Small intestine (tissue), 7 donors: ENCODE data around the gene ZFAND6. TPM values are rescaled to one million over a fixed set of nuclear protein-coding genes. Genes with fewer than 3 reads are reported as not detected.

Source experiments
- DNase-seq, 2 donors: peaks; one replicate each; pipeline versions ENCODE4 v3.0.0 to v3.0.0-alpha.2; 2013
- FAIRE-seq: peaks from 2 replicates; lab custom pipeline; 2012; peaks lifted over from hg19 to GRCh38; lab: Jason Lieb, UNC
- H3K27ac ChIP-seq, 3 donors: one replicate each; pipeline ENCODE4 v1.5.1; 2013; ENCODE audit warnings: low read length in 2 of 3, mild to moderate bottlenecking in 2 of 3, control low read depth in 1 of 3, inconsistent platforms in 1 of 3, low read depth in 1 of 3, moderate library complexity in 1 of 3
- H3K27me3 ChIP-seq, 3 donors: one replicate each; pipeline ENCODE4 v1.6.1; 2013; ENCODE audit warnings: low read length in 3 of 3, inconsistent platforms in 1 of 3; ENCODE audit not compliant: control insufficient read depth in 3 of 3, insufficient read depth in 3 of 3
- H3K36me3 ChIP-seq, 3 donors: one replicate each; pipeline ENCODE4 v1.6.1; 2013; ENCODE audit warnings: low read length in 3 of 3, inconsistent platforms in 1 of 3, low read depth in 1 of 3, mild to moderate bottlenecking in 1 of 3, moderate library complexity in 1 of 3; ENCODE audit not compliant: control insufficient read depth in 3 of 3, insufficient read depth in 2 of 3
- H3K4me1 ChIP-seq, 3 donors: one replicate each; pipeline ENCODE4 v1.6.1; 2013; ENCODE audit warnings: low read length in 2 of 3, inconsistent platforms in 1 of 3, low read depth in 1 of 3, mild to moderate bottlenecking in 1 of 3, moderate library complexity in 1 of 3; ENCODE audit not compliant: control insufficient read depth in 3 of 3, insufficient read depth in 2 of 3
- H3K4me3 ChIP-seq, 3 donors: one replicate each; pipeline ENCODE4 v1.5.1; 2013; ENCODE audit warnings: low read length in 3 of 3, control low read depth in 1 of 3, inconsistent platforms in 1 of 3, low read depth in 1 of 3, mild to moderate bottlenecking in 1 of 3, moderate library complexity in 1 of 3
- H3K9me3 ChIP-seq, 2 donors: one replicate each; pipeline ENCODE4 v1.6.1; 2013; ENCODE audit warnings: low read depth in 1 of 2, low read length in 1 of 2; ENCODE audit not compliant: control insufficient read depth in 2 of 2, insufficient read depth in 1 of 2
- WGBS, 3 donors: extraction: QIAGEN DNeasy Blood & Tissue Kit; methylation state at CpG; one replicate each; pipeline ENCODE4 v1.1.7; 2013; 5-methylcytosine and 5-hydroxymethylcytosine counted together
- polyA plus RNA-seq, 4 donors: library from polyadenylated mRNA; stranded (reverse) in 3 of 4; unstranded in 1 of 4; fragments of 200-250 nt in 3 of 4; fragments of 120-200 nt in 1 of 4; gene quantifications; one replicate each; pipeline versions ENCODE4 v1.2.1 to v1.2.3, GENCODE V29; 2013
- donor health status: healthy with polysubstance abuse.
- donor health status: control.
- donor health status: control.
- donor health status: Bipolar disorder and iron deficiency.
- donor health status: healthy.

Gene ZFAND6
- polyA plus RNA-seq, 4 donors: 66.9 to 97.3 (median 89.4) TPM

DNA sequence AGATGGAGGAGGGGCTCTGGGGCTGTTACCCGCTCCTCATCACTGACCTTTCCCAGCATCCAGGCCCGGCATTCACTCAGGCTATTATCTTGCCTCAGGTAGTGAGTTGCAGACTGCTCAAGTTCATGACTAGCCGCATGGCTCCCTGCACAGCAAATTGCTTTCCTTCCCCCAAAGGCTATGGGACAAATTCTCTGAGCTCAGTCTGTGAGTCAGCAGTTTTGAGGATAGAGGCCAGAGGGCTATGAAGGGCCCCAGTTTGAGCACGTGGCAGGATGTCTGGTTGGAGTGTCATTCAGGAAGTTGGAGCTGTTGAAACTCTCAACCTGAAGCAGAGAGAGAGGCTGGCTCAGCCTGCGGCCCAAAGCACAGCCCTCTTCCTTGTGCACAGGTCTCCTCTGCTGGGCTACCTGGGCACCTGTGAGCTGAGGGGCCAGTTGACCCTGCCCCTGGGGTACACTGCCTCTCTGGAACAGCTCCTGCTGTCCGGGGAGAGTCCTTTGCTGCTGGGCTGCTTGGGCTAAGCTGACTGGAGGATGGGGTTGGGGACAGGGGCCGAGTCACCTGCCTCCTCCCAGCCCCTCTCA lies 101.2 kb downstream of the ZFAND6 start:
- H3K36me3 ChIP-seq: peaks cover 0 to 51% (median 0%) of the 10 kb centered on the region in 3 donors
- 59 to 78% (median 63%) methylated on average over 7 of the region's 7 CpGs for WGBS, 3 donors
- H3K4me3 ChIP-seq: no peak overlapping the region
- H3K9me3 ChIP-seq: no peaks in the 10 kb centered on the region
- H3K27me3 ChIP-seq: no peaks in the 10 kb centered on the region
- peak overlapping the region; percentile 61 to 74 (median 74) for H3K27ac ChIP-seq
- FAIRE-seq: no peak
- DNase-seq: peak; percentile 49 to 86
- H3K4me1 ChIP-seq: peaks cover 14 to 32% (median 15%) of the 10 kb centered on the region in 3 donors

GRCh38 chr15:80161468-80162016 lies 102.1 kb downstream of the ZFAND6 start:
- WGBS, 3 donors: 52 to 74% (median 53%) methylated on average over 6 of the region's 6 CpGs

DNA sequence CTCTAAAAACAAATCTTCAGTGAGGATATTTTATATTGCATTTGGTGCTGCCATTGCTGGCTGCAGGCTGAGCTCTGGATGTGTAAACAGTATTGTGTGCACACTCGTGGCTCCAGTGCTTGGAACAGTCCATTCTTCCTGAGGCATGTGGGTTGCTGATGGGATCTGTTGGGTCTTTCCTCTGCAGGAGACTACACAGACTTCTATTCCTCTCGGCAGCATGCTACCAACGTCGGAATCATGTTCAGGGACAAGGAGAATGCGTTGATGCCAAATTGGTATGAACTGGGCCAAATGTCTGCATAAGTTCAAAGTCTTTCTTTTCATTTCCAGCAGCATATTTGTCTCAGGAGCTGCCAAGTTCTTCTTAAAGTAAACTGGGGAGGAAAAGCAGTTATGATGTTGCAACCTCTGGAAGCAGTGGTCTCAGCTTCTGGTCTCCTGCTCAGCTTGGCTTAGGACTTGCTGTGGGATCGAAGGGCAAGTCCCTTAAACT lies 102.6 kb downstream of the ZFAND6 start:
- Histone ChIP-seq H3K4me1 (peaks cover 14 to 26% (median 15%) of the 10 kb centered on the region in 3 donors), H3K27ac (peak overlapping the region in 2 of 3 donors; percentile 50 to 74)
- FAIRE-seq: no peak

More at GRCh38 chr15:80161468-80162016, 102.1 kb downstream of the ZFAND6 start:
- DNase-seq (peak; percentile 53 to 73), FAIRE-seq (no peak)
- H3K4me1 ChIP-seq: peaks cover 14 to 26% (median 15%) of the 10 kb centered on the region in 3 donors
- H3K27ac ChIP-seq: peak overlapping the region in 2 of 3 donors; percentile 50 to 74
- peaks cover 0 to 51% (median 0%) of the 10 kb centered on the region in 3 donors for H3K36me3 ChIP-seq
- no peak overlapping the region for H3K4me3 ChIP-seq
- no peaks in the 10 kb centered on the region for H3K9me3 ChIP-seq
- no peaks in the 10 kb centered on the region for H3K27me3 ChIP-seq

GRCh38 chr15:80163217-80163616 lies 103.7 kb downstream of the ZFAND6 start:
- DNase-seq (peak in 1 of 2 donors; percentile 30), FAIRE-seq (no peak)
- no peaks in the 10 kb centered on the region for H3K9me3 ChIP-seq
- H3K27ac ChIP-seq: no peak overlapping the region
- H3K27me3 ChIP-seq: no peaks in the 10 kb centered on the region
- 82 to 92% (median 89%) methylated on average over 5 of the region's 5 CpGs for WGBS, 3 donors
- H3K36me3 ChIP-seq: peaks cover 0 to 41% (median 0%) of the 10 kb centered on the region in 3 donors
- H3K4me1 ChIP-seq: peaks cover 14 to 26% (median 15%) of the 10 kb centered on the region in 3 donors
- no peak overlapping the region for H3K4me3 ChIP-seq

More for the DNA sequence above, 102.6 kb downstream of the ZFAND6 start:
- peak in 1 of 2 donors; percentile 17 for DNase-seq
- Histone ChIP-seq H3K9me3 (no peaks in the 10 kb centered on the region), H3K27me3 (no peaks in the 10 kb centered on the region), H3K4me3 (no peak overlapping the region), H3K36me3 (peaks cover 0 to 47% (median 0%) of the 10 kb centered on the region in 3 donors)
- WGBS, 3 donors: 26 to 46% (median 37%) methylated on average over 6 of the region's 6 CpGs

GRCh38 chr15:80163897-80164296 lies 104.4 kb downstream of the ZFAND6 start:
- Histone ChIP-seq H3K9me3 (no peaks in the 10 kb centered on the region), H3K4me1 (peaks cover 14 to 26% (median 15%) of the 10 kb centered on the region in 3 donors), H3K27me3 (no peaks in the 10 kb centered on the region), H3K36me3 (peaks cover 0 to 39% (median 0%) of the 10 kb centered on the region in 3 donors), H3K4me3 (no peak overlapping the region), H3K27ac (no peak overlapping the region)
- WGBS, 3 donors: 88 to 100% (median 98%) methylated on average over 1 of the region's 1 CpG
- no peak for FAIRE-seq
- DNase-seq: no peak

DNA sequence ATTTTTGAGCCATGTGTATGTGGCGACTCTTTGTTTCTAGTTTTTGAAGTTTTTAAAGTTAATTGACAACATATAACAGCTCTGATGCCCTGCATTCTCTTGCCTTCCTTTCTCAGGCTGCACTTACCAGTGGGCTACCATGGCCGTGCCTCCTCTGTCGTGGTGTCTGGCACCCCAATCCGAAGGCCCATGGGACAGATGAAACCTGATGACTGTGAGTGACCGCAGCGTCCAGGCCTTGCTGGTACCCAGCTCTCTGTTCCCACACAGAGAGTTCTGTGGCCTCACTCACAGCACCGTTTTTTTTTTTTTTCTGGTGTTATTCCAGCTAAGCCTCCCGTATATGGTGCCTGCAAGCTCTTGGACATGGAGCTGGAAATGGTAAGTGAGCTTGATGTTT lies 108.5 kb downstream of the ZFAND6 start:
- Histone ChIP-seq H3K4me1 (no peaks in the 10 kb centered on the region), H3K27me3 (no peaks in the 10 kb centered on the region), H3K9me3 (no peaks in the 10 kb centered on the region), H3K4me3 (no peak overlapping the region), H3K36me3 (peaks cover 0 to 33% (median 0%) of the 10 kb centered on the region in 3 donors), H3K27ac (no peak overlapping the region)
- no peak for DNase-seq
- no peak for FAIRE-seq
- WGBS, 3 donors: 94 to 99% (median 96%) methylated on average over 8 of the region's 8 CpGs

GRCh38 chr15:80168421-80168820 lies 108.9 kb downstream of the ZFAND6 start:
- no peaks in the 10 kb centered on the region for H3K9me3 ChIP-seq
- FAIRE-seq (no peak), DNase-seq (no peak)
- H3K36me3 ChIP-seq: peaks cover 0 to 33% (median 0%) of the 10 kb centered on the region in 3 donors
- H3K4me1 ChIP-seq: no peaks in the 10 kb centered on the region
- no peak overlapping the region for H3K4me3 ChIP-seq
- no peaks in the 10 kb centered on the region for H3K27me3 ChIP-seq
- no peak overlapping the region for H3K27ac ChIP-seq
- WGBS, 3 donors: 85 to 96% (median 94%) methylated on average over 5 of the region's 5 CpGs

GRCh38 chr15:80169768-80170357 lies 110.4 kb downstream of the ZFAND6 start:
- 94 to 95% (median 95%) methylated on average over 12 of the region's 12 CpGs for WGBS, 3 donors
- no peak for FAIRE-seq

More at GRCh38 chr15:80169768-80170357, 110.4 kb downstream of the ZFAND6 start:
- no peaks in the 10 kb centered on the region for H3K9me3 ChIP-seq
- peaks cover 0 to 47% (median 0%) of the 10 kb centered on the region in 3 donors for H3K36me3 ChIP-seq
- no peak overlapping the region for H3K4me3 ChIP-seq
- H3K27ac ChIP-seq: no peak overlapping the region
- no peak for DNase-seq
- H3K27me3 ChIP-seq: no peaks in the 10 kb centered on the region
- no peaks in the 10 kb centered on the region for H3K4me1 ChIP-seq
